GM18502 (cell line): ENCODE data around the gene FAM193A.
"Not testable (repeated sequence)": the region's sequence is repeated elsewhere in the genome, so short reads cannot be mapped to it uniquely, and the experiment has no call there.

Experiments used
- ATAC-seq: cut with Tn5 transposase; IDR thresholded peaks from one replicate; pipeline ENCODE4 v1.9.1; 2021; ENCODE audit warnings: mild to moderate bottlenecking; ENCODE audit not compliant: unreplicated experiment, poor library complexity

FAM193A gene

GRCh38 chr4:2572866-2573265, 36.4 kb downstream of the FAM193A start:
- ATAC-seq: no peak

DNA sequence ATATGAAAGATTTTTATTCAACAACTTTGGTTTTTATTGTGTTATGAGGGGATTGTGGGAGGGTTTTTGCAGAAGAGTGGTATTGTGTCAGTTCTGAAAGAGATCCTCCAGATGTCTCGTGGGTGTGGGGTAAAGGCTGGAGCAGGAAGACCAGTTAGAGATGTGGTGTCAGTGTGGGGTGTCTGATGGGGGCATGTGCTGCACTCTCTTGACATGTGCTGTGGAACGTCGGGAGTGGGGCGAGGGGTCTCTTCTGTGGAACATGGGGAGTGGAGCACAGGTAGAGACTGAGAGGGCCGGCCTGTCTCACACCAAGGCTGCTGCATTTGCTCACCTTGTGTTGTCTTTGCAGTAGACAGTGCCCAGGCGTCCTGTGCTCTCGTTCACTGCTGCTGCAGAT, 37.6 kb downstream of the FAM193A start:
- ATAC-seq: no peak

GRCh38 chr4:2574863-2575262, 38.4 kb downstream of the FAM193A start:
- no peak for ATAC-seq

GRCh38 chr4:2576290-2576689, 39.8 kb downstream of the FAM193A start:
- no peak for ATAC-seq

DNA sequence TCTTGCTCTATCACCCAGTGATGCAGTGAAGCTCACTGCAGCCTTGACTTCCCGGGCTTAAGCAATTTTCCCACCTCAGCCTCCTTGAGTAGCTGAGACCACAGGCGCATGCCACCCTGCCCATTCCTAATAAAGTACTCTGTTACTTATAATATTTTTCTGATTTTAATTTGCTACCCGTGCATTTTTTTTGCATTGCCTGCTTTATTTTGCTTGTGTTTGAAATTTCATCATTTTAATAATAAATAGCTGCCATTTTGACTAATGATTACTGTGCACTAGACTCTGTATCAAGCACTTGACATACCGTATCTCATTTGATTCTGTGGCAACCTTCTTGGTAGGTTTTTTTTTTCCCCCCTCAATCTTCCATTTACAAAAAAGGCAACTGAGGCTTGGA, 41.7 kb downstream of the FAM193A start:
- no peak for ATAC-seq

DNA sequence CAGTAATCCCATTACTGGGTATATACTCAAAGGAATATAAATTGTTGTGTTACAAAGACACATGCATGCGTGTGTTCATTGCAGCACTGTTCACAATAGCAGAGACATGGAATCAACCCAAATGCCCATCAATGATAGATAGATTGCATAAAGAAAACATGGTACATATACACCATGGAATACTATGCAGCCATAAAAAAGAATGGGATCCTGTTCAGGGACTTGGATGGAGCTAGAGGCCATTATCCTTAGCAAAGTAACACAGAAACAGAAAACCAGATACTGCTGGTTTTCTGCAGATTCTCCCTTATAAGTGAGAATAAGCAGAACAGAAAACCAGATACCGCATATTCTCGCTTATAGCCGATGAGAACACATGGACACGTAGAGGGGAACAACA, 43.5 kb downstream of the FAM193A start:
- ATAC-seq: no peak

DNA sequence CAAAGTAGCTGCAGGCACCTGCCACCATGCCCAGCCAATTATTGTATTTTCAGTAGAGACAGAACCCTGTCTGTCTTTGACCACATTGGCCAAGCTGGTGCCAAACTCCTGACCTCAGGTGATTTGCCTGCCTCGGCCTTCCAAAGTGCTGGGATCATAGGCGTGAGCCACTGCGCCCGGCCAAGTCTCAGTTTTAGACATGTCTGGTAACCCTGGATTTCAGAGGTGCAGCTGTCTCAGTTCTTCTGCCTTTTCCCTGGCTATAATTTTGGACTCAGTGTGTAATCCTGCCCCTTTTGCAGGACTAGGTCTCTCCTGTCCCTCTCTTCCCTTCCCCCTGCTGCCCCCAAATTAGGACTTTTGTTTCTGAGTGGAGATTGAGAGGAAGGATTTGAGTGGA, 46.6 kb downstream of the FAM193A start:
- no peak for ATAC-seq

- no peak for ATAC-seq
Observed at GRCh38 chr4:2583517-2583916, 47.1 kb downstream of the FAM193A start.

DNA sequence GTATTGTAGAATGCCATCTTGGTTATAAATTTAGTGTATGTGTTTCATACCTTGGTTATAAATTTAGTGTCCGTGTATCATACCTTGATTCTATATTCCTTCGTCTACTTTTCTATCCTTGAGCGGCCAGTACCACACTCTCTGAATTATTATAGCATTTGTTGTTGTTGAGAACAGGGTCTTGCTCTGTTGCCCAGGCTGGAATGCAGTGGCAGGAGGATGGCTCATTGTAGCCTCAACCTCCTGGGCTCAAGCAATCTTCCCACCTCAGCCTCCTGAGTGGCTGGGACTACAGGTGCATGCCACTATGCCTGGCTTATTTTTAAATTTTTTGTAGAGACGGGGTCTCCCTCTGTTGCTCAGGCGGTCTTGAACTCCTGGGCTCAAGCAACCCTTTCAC, 50.1 kb downstream of the FAM193A start:
- no peak for ATAC-seq

GRCh38 chr4:2587213-2587823, 50.9 kb downstream of the FAM193A start:
- ATAC-seq: no peak

- ATAC-seq: no peak
Observed at GRCh38 chr4:2588259-2588658, 51.8 kb downstream of the FAM193A start.

DNA sequence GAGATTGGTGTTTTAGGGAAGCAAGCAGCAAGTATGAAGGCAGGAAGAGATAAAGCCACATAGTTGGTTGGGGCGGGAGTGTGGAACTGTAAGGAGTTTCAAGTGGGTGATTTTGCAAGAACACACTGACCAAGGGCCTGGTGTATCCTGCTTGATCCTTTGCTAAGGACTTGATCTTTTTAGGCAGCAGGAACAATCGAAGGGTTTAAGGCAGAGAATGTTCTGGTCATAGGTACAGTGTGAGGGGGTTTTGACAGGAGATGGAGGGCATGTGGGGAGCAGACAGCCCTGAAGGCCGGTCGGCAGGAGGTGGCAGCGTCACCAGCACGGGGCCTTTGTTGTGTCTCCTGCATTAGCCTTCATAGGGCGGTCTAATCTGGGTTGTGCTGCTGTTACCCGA, 54.7 kb downstream of the FAM193A start:
- ATAC-seq: no peak

DNA sequence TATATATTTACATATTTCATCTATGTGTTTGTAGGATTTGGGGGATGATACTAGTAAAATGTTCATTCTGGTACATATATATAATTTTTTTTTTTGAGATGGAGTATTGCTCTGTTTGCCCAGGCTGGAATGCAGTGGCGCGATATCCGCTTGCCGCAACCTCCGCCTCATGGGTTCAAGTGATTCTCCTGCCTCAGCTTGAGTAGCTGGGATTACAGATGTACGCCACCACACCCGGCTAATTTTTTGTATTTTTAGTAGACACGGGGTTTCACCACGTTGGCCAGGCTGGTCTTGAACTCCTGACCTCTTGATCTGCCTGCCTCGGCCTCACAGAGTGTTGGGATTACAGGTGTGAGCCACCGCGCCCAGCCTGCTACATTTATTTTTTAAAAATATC, 55.6 kb downstream of the FAM193A start:
- ATAC-seq: not testable (repeated sequence)

- ATAC-seq: no peak
Observed at GRCh38 chr4:2592572-2592971, 56.1 kb downstream of the FAM193A start.

- no peak for ATAC-seq
Observed at GRCh38 chr4:2593003-2593402, 56.6 kb downstream of the FAM193A start.

DNA sequence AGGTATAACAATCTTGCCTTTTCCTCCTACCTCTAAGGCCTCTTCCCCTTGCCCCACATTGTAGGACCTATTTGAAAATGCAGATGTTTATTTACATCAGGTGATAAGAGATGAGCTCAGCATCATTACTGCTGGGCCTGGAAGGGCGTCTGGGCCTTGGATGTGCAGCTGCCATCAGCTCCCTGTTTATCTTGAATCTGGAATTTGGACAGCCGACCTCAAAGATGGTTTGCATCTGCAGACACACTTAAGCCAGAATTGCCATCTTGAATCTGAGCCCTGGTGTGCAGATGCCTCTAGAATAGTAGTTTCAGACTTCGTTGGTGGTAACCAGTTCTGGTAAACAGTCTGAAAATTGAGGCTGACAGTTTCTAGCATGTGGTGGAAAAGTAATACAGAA, 59.0 kb downstream of the FAM193A start:
- ATAC-seq: no peak

GRCh38 chr4:2595952-2596552, 59.6 kb downstream of the FAM193A start:
- ATAC-seq: no peak

DNA sequence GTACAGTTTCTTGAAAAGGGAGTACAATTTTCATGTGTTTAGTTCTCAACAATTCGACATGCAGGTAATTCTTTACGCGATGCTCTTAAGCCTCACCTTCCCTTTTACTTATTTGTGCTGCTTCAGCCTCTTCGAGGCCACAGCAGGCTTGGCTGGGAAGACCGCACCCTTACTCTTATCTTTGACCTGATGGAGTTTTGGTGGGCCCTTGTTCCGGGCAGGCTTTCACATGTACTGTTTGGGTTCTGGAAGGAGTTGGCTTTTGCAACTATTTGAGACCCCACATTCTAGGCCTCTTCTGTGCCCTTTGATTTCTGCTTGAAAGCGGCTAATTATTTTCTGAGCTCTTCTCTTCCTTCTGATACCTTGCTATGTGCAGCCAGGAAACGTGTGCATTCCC, 60.2 kb downstream of the FAM193A start:
- ATAC-seq: no peak

- ATAC-seq: peak; percentile 84
Observed at GRCh38 chr4:2598511-2599303, 62.3 kb downstream of the FAM193A start.

- ATAC-seq: no peak
Observed at GRCh38 chr4:2599304-2599654, 62.8 kb downstream of the FAM193A start.

DNA sequence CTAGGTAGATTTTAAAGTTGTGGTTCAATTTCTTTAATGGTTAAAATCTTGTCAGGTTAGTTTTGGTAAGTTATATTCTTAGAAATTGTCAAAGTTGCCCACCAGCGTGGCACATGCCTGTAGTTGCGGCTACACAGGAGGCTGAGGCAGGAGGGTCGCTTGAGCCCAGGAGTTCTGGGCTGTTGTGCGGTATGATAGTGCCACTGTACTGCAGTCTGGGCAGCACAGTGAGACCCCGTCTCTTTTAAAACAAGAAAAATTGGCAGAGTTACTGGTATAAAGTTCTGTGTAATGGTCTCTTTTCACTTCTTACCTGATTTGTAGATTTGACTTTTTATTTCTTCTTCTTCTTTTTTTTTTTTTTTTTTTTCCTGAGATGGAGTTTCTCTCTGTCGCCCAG, 64.4 kb downstream of the FAM193A start:
- ATAC-seq: no peak

- ATAC-seq: no peak
Observed at GRCh38 chr4:2604614-2605013, 68.2 kb downstream of the FAM193A start.
